H1 (cell line): ENCODE measurements around the gene MAIP1. TPM values are rescaled to one million over a fixed set of nuclear protein-coding genes. Genes with fewer than 3 reads are reported as not detected.

Experiments
- BCL11A ChIP-seq, 2 experiments: IDR thresholded peaks; one replicate each; pipeline ENCODE4 v1.6.1; 2011; ENCODE audit warnings: low read depth in 2 of 2, low read length in 2 of 2, mild to moderate bottlenecking in 2 of 2
- BRCA1 ChIP-seq: IDR thresholded peaks from 2 replicates; pipeline ENCODE4 v1.6.1; 2012; ENCODE audit warnings: low read depth, low read length, improper control_type of control experiment
- CHD7 ChIP-seq: fragments of 300-600 bp; sonication (generic); IDR thresholded peaks from 2 replicates; pipeline ENCODE4 v1.7.1; 2012; ENCODE audit warnings: low read length, moderate library complexity, mild to moderate bottlenecking, inconsistent platforms; ENCODE audit not compliant: insufficient replicate concordance
- JUN ChIP-seq: IDR thresholded peaks from 2 replicates; pipeline ENCODE4 v1.6.1; 2011; ENCODE audit warnings: low read depth, mild to moderate bottlenecking, improper control_type of control experiment, low read length
- MAFK ChIP-seq: IDR thresholded peaks from 2 replicates; pipeline ENCODE4 v1.6.1; 2012; ENCODE audit warnings: low read depth, mild to moderate bottlenecking, improper control_type of control experiment, low read length
- POU5F1 ChIP-seq: IDR thresholded peaks from 2 replicates; pipeline ENCODE4 v1.6.1; 2011; ENCODE audit warnings: low read depth, mild to moderate bottlenecking, low read length, moderate library complexity
- RBBP5 ChIP-seq: IDR thresholded peaks from 2 replicates; pipeline ENCODE4 v1.7.1; 2012; ENCODE audit warnings: low read depth, mild to moderate bottlenecking, inconsistent platforms, low read length, moderate library complexity, borderline replicate concordance
- RFX5 ChIP-seq: IDR thresholded peaks from 2 replicates; pipeline ENCODE4 v1.6.1; 2011; ENCODE audit warnings: low read depth, low read length, improper control_type of control experiment, borderline replicate concordance
- RNF2 ChIP-seq: fragments of 200-900, 300-1000 bp; sonication (generic); IDR thresholded peaks from 2 replicates; pipeline ENCODE4 v1.7.1; 2016; ENCODE audit warnings: borderline replicate concordance, low read depth, mild to moderate bottlenecking, antibody characterized with exemption, low read length; ENCODE audit not compliant: poor library complexity, severe bottlenecking; ENCODE audit errors: missing control alignments
- SIX5 ChIP-seq: IDR thresholded peaks from 2 replicates; pipeline ENCODE4 v1.6.1; 2011; ENCODE audit warnings: mild to moderate bottlenecking, low read depth, low read length
- TAF1 ChIP-seq: IDR thresholded peaks from 2 replicates; pipeline ENCODE4 v1.6.1; 2011; ENCODE audit warnings: mild to moderate bottlenecking, low read depth, low read length
- TAF7 ChIP-seq: optimal IDR thresholded peaks from 2 replicates; pipeline ENCODE3; 2011; ENCODE audit warnings: low read depth, mild to moderate bottlenecking, inconsistent platforms, low read length, moderate library complexity, borderline replicate concordance
- polyA plus RNA-seq, 7 experiments: library from polyadenylated mRNA; depleted of rRNA in 3 of 7; stranded (reverse) in 5 of 7; unstranded in 2 of 7; fragments of >200 nt in 5 of 7; fragments of 200-250 nt in 2 of 7; gene quantifications; 1 replicate in 5 of 7; 2 replicates in 1 of 7; 4 replicates in 1 of 7; pipeline versions ENCODE4 v1.2.1 to v1.2.3, GENCODE V29; 2011 to 2013; ENCODE audit warnings: missing spikeins in 2 of 7, mixed read lengths in 2 of 7
- total RNA-seq: library from RNA; stranded (reverse); fragmentation: NEBNext Ultra II Directional; extraction: Animal tissue kit (Norgen Biotek cat#: 25700); gene quantifications from 2 replicates; pipeline ENCODE4 v1.2.1, GENCODE V29; 2021

The MAIP1 gene
- total and polyA plus RNA-seq, 2 of the 8 experiments (the other 6 are each of a cell fraction or from before 2014, with no cell fraction given): 23.2 to 28.5 TPM

GRCh38 chr2:199994371-199994770, 39.0 kb downstream of the MAIP1 start (continued):
- no peak for TF ChIP-seq CHD7
- TF ChIP-seq BRCA1: no peak
- TF ChIP-seq JUN: no peak
- TF ChIP-seq TAF1: no peak
- no peak for TF ChIP-seq POU5F1
- no peak for TF ChIP-seq MAFK
- TF ChIP-seq TAF7: no peak
- no peak for TF ChIP-seq RBBP5
- TF ChIP-seq RNF2: no peak
- TF ChIP-seq SIX5: no peak
- TF ChIP-seq BCL11A (IDR thresholded peaks at IDR 0.05; ENCODE audit: low read depth in 2 of 2, low read length in 2 of 2): no peak
- TF ChIP-seq RFX5: no peak
